Limb (tissue), 2 donors: ENCODE measurements around the gene LCN10.

Experiments
- DNase-seq, 2 donors: peaks; one replicate each; pipeline ENCODE4 v3.0.0-alpha.2; 2016; ENCODE audit errors: extremely low spot score in 2 of 2

The LCN10 gene

GRCh38 chr9:136740491-136740890 is 2.2 kb downstream of the LCN10 start:
- no peak for DNase-seq

- no peak for DNase-seq
Observed at GRCh38 chr9:136740069-136740468, 2.7 kb downstream of the LCN10 start.

GRCh38 chr9:136739509-136739908 is 3.2 kb downstream of the LCN10 start:
- no peak for DNase-seq

GRCh38 chr9:136738960-136739359 is 3.8 kb downstream of the LCN10 start:
- no peak for DNase-seq

- DNase-seq: no peak
Observed at GRCh38 chr9:136735812-136736480, 6.8 kb downstream of the LCN10 start.

- DNase-seq: no peak
Observed at GRCh38 chr9:136734837-136735496, 7.8 kb downstream of the LCN10 start.

GRCh38 chr9:136733611-136734010 is 9.1 kb downstream of the LCN10 start:
- DNase-seq: no peak

- no peak for DNase-seq
Observed at GRCh38 chr9:136732444-136733178, 10.1 kb downstream of the LCN10 start.

GRCh38 chr9:136729926-136730325 is 12.8 kb downstream of the LCN10 start:
- no peak for DNase-seq

GRCh38 chr9:136729144-136729543 is 13.6 kb downstream of the LCN10 start:
- DNase-seq: no peak

GRCh38 chr9:136728548-136729123 is 14.1 kb downstream of the LCN10 start:
- no peak for DNase-seq

GRCh38 chr9:136728080-136728547 is 14.6 kb downstream of the LCN10 start:
- DNase-seq: peak; percentile 82 to 95

- no peak for DNase-seq
Observed at GRCh38 chr9:136726631-136727191, 16.0 kb downstream of the LCN10 start.

GRCh38 chr9:136726118-136726517 is 16.6 kb downstream of the LCN10 start:
- no peak for DNase-seq

- DNase-seq: no peak
Observed at GRCh38 chr9:136725612-136726011, 17.1 kb downstream of the LCN10 start.

- DNase-seq: no peak
Observed at GRCh38 chr9:136724772-136725171, 18.0 kb downstream of the LCN10 start.

- no peak for DNase-seq
Observed at GRCh38 chr9:136723989-136724388, 18.8 kb downstream of the LCN10 start.

- no peak for DNase-seq
Observed at GRCh38 chr9:136723362-136723976, 19.3 kb downstream of the LCN10 start.

- no peak for DNase-seq
Observed at GRCh38 chr9:136722969-136723356, 19.8 kb downstream of the LCN10 start.

GRCh38 chr9:136722093-136722968 is 20.4 kb downstream of the LCN10 start:
- DNase-seq: no peak
